Choroid plexus epithelial cell (primary cell): ENCODE results near the gene ZSWIM4.

Experiments
- DNase-seq: peaks from one replicate; pipeline ENCODE4 v3.0.0-alpha.2; 2010; ENCODE audit warnings: low read depth
- H3K4me3 ChIP-seq: 2 replicates; pipeline ENCODE4 v1.5.1; 2011; ENCODE audit warnings: low read depth, mild to moderate bottlenecking, control low read depth, low read length, moderate library complexity
- CTCF ChIP-seq: conservative IDR thresholded peaks from 2 replicates; pipeline ENCODE4 v1.5.1; 2011; ENCODE audit warnings: low read depth, mild to moderate bottlenecking, control low read depth, inconsistent platforms, low read length, moderate library complexity

Gene ZSWIM4

DNA sequence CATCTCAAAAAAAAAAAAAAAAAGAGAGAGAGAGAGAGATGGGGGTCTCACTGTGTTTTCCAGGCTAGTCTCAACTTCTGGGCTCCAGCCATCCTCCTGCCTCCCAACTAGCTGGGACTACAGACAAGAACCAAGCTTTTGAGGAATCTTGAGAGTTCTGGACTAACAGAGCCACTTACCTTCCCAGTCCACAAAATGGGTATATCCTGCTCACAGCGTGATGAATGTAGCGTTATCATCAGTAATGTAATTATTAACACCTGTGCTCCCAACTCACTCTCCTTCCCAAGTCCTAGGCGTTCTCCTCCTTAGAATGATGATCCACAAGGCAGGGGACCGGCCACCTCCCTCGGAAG is 77.1 kb downstream of the ZSWIM4 start:
- no peak for DNase-seq
- TF ChIP-seq CTCF: no peak
- H3K4me3 ChIP-seq: no peak overlapping the region

DNA sequence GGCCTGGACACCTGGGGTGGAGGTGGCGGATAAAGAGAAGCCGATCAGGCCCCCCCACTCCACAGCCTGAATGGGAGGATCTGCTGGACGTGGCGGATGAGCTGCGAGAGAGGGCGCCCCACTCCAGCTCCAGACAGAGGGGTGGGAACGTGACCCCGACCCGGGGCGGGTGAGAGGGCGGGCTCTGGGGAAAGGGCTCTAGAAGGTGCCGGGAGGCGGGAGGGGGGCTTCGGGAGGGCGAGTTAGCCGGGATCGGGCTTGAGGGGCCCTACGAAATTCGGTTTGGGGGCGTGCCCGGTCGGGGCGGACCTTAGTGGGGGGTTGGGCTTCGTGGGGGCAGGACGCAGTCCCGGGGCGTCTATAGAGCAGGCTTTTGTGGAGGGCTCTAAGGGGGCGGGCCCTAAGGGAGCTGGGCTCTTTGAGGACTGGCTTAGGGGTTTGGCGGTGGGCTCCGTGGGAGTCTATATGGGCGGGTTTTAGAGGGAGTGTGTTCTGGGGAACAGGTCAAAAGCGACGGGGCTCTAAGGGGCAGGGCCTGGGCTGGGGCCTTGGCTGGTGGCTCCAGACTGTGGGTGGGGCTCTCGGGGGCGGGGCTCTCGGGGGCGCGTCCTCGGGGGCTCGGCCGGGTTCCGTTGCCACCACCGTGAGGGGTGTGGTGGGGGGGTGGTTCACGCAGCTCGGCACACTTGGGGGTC is 77.6 kb downstream of the ZSWIM4 start:
- peak; percentile 44 for TF ChIP-seq CTCF
- no peak for DNase-seq
- peak overlapping the region; percentile 47 for H3K4me3 ChIP-seq

DNA sequence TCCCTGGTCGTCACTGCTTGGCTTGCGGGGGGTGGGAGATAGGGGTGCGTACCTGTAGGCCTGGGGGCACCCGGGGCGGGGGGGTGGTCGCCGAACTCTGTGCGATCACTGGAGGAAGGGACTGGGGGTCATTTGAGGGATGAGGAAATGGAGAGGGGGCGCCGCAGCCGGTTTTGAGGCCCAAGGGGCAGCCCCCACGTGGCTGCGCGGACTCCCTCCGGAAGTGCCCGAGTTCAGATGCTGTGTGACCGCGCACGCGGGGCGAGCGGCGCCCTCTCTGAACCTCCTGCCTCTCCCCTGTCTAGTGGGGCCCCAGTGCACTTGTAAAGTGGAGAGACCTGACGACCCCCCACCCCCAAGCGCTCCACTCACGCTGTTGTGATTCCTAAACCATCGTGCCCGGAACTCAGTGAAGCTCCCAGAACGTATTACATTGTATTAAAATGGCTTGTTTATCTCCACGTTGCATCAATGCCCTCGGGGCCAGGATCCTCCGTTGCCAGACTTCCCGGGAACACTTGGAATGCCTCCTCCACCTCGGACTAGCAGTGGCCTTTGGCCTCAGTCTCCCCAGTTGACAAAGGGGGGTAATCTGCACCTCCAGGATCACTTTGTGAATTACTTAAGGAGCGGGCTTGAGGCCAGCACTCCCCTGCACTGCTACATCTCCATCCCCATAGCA is 78.7 kb downstream of the ZSWIM4 start:
- DNase-seq: no peak
- no peak for TF ChIP-seq CTCF
- no peak overlapping the region for H3K4me3 ChIP-seq

GRCh38 chr19:13875824-13876223 is 80.6 kb downstream of the ZSWIM4 start:
- H3K4me3 ChIP-seq: no peak overlapping the region
- TF ChIP-seq CTCF: no peak
- no peak for DNase-seq

DNA sequence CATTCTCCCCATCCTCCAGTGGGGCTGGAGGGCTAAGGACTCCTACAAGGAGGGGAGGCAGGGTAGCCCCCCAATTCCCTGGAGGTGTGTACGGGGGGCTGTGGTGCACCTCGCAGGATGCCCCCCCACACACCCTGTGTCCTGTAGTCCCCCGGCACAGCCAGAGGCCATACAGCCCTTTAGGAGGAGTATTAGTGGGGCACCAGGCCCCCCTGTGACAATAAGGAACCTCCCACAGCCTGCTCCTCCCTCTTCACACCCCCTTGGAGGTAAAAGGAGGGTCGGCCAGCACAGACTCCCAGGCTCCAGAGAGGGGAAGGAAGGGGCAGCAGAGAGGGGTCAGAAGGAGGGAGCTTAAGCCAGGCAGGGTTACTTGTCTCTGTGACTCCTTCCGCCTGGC is 81.6 kb downstream of the ZSWIM4 start, which contains the start of gene NANOS3:
TSS of gene NANOS3 (plus strand) at position 301 of the 400 bp plus-strand sequence. CDS start 115 bp downstream, outside the sequence.
- TF ChIP-seq CTCF: no peak
- DNase-seq: no peak
- H3K4me3 ChIP-seq: no peak within 1 kb of the TSS

DNA sequence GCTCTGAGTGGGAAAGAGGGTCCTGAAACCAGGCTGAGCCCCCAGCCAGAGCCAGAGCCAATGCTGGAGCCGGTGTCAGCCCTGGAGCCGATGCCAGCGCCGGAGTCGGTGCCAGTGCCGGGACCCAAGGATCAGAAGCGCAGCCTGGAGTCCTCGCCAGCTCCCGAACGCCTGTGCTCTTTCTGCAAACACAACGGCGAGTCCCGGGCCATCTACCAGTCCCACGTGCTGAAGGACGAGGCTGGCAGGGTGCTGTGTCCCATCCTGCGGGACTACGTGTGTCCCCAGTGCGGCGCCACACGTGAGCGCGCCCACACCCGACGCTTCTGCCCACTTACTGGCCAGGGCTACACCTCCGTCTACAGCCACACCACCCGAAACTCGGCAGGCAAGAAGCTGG is 82.1 kb downstream of the ZSWIM4 start:
- no peak for TF ChIP-seq CTCF
- DNase-seq: no peak
- no peak overlapping the region for H3K4me3 ChIP-seq
